HepG2 (cell line): ENCODE measurements around the gene NDRG2. TPM values are rescaled to one million over a fixed set of nuclear protein-coding genes. Genes with fewer than 3 reads are reported as not detected.

Experiments used
- CHD4 ChIP-seq: fragments of 200-600 bp; sonication (generic); IDR thresholded peaks from 2 replicates; pipeline ENCODE4 v1.7.0; 2017; ENCODE audit warnings: mild to moderate bottlenecking, low read length, borderline replicate concordance
- GABPA ChIP-seq, 2 experiments: IDR thresholded peaks; 2 replicates each; pipeline ENCODE4 v1.6.1; 2011 to 2016; ENCODE audit warnings: low read depth in 2 of 2, low read length in 1 of 2, missing biosample characterization in 1 of 2, missing genetic modification characterization in 1 of 2
- IKZF1 ChIP-seq: fragments of 450-650 bp; IDR thresholded peaks from 2 replicates; pipeline ENCODE4 v1.7.1; 2016
- KDM6A ChIP-seq: IDR thresholded peaks from 2 replicates; pipeline ENCODE4 v1.6.1; 2016; ENCODE audit warnings: low read depth
- MTERF4 ChIP-seq: sonication (generic); formaldehyde crosslinking; IDR thresholded peaks from 2 replicates; pipeline ENCODE4 v1.8.0; 2023; ENCODE audit warnings: mild to moderate bottlenecking, missing genetic modification reagents
- MTF1 ChIP-seq: sonication (generic); formaldehyde crosslinking; IDR thresholded peaks from 2 replicates; pipeline ENCODE4 v1.5.0; 2020; ENCODE audit warnings: missing genetic modification reagents
- RERE ChIP-seq: IDR thresholded peaks from 2 replicates; pipeline ENCODE4 v1.6.1; 2016; ENCODE audit warnings: low read depth, missing genetic modification reagents, missing compliant biosample characterization
- SIN3B ChIP-seq: fragments of 150-350 bp; IDR thresholded peaks from 2 replicates; pipeline ENCODE4 v1.6.1; 2014; ENCODE audit warnings: low read length
- SNAPC2 ChIP-seq: sonication (generic); formaldehyde crosslinking; IDR thresholded peaks from 2 replicates; pipeline ENCODE4 v1.8.1; 2022; ENCODE audit warnings: mild to moderate bottlenecking, missing genetic modification reagents
- SNRNP70 ChIP-seq: fragments of 200-400 bp; formaldehyde crosslinking; IDR thresholded peaks from 2 replicates; pipeline ENCODE4 v1.6.1; 2017; ENCODE audit warnings: mild to moderate bottlenecking, low read depth, low read length, moderate library complexity
- TBX3 ChIP-seq: fragments of 450-650 bp; IDR thresholded peaks from 2 replicates; pipeline ENCODE4 v1.6.1; 2017; ENCODE audit warnings: antibody characterized with exemption, mild to moderate bottlenecking, inconsistent platforms, borderline replicate concordance
- YEATS2 ChIP-seq: sonication (generic); formaldehyde crosslinking; IDR thresholded peaks from 2 replicates; pipeline ENCODE4 v1.4.0; 2020; ENCODE audit warnings: missing genetic modification reagents, borderline replicate concordance
- ZMAT3 ChIP-seq: sonication (generic); formaldehyde crosslinking; conservative IDR thresholded peaks from 2 replicates; pipeline ENCODE4 v1.7.0; 2021; ENCODE audit warnings: missing genetic modification reagents
- ZNF138 ChIP-seq: sonication (generic); formaldehyde crosslinking; IDR thresholded peaks from 2 replicates; pipeline ENCODE4 v1.5.0; 2020; ENCODE audit warnings: mild to moderate bottlenecking, low read depth, missing genetic modification reagents
- ZNF20 ChIP-seq: sonication (generic); formaldehyde crosslinking; IDR thresholded peaks from 2 replicates; pipeline ENCODE4 v1.4.0; 2020; ENCODE audit warnings: mild to moderate bottlenecking, moderate library complexity, missing genetic modification reagents
- ZNF224 ChIP-seq: sonication (generic); formaldehyde crosslinking; IDR thresholded peaks from 2 replicates; pipeline ENCODE4 v1.5.0; 2020; ENCODE audit warnings: mild to moderate bottlenecking, missing genetic modification reagents
- ZNF552 ChIP-seq: sonication (generic); formaldehyde crosslinking; IDR thresholded peaks from 2 replicates; pipeline ENCODE4 v1.9.0; 2022; ENCODE audit warnings: missing genetic modification reagents, mild to moderate bottlenecking, borderline replicate concordance
- ZNF580 ChIP-seq: IDR thresholded peaks from 2 replicates; pipeline ENCODE4 v1.6.1; 2016; ENCODE audit warnings: low read depth, borderline replicate concordance
- ZNF709 ChIP-seq: sonication (generic); formaldehyde crosslinking; IDR thresholded peaks from 2 replicates; pipeline ENCODE4 v1.5.0; 2020; ENCODE audit warnings: mild to moderate bottlenecking, missing genetic modification reagents
- ZNF781 ChIP-seq: sonication (generic); formaldehyde crosslinking; IDR thresholded peaks from 2 replicates; pipeline ENCODE4 v1.5.1; 2020; ENCODE audit warnings: borderline replicate concordance, mild to moderate bottlenecking, missing genetic modification reagents; ENCODE audit errors: not compliant biosample characterization
- ZSCAN22 ChIP-seq: sonication (generic); formaldehyde crosslinking; IDR thresholded peaks from 2 replicates; pipeline ENCODE4 v1.4.0; 2020; ENCODE audit warnings: mild to moderate bottlenecking, missing genetic modification reagents
- polyA plus RNA-seq, 8 experiments: library from polyadenylated mRNA; depleted of rRNA in 3 of 8; stranded (reverse) in 7 of 8; unstranded in 1 of 8; fragments of >200 nt; fragmentation: Illumina TruSeq in 4 of 8; extraction: Trizol in 4 of 8; gene quantifications; 2 replicates each; pipeline versions ENCODE4 v1.2.1 to v1.2.3, GENCODE V29; 2011 to 2016; ENCODE audit warnings: low read depth in 4 of 8, missing spikeins in 1 of 8, mixed read lengths in 1 of 8; ENCODE audit not compliant: insufficient read depth in 1 of 8
- total RNA-seq, 5 experiments: library from RNA; depleted of rRNA; stranded (reverse); fragments of >200 nt; fragmentation: Illumina TruSeq; extraction: Trizol; gene quantifications; 2 replicates each; pipeline ENCODE4 v1.2.3, GENCODE V29; 2016; ENCODE audit warnings: low read depth in 1 of 5
- TF ChIP-seq, protein P1 (sequence below): IDR thresholded peaks from 2 replicates; pipeline ENCODE4 v1.6.1; 2016; ENCODE audit warnings: mild to moderate bottlenecking, missing biosample characterization, missing genetic modification reagents
- TF ChIP-seq, protein P2 (sequence below): sonication (generic); formaldehyde crosslinking; IDR thresholded peaks from 2 replicates; pipeline ENCODE4 v1.5.0; 2020; ENCODE audit warnings: mild to moderate bottlenecking, low read depth, missing genetic modification reagents, borderline replicate concordance

Gene NDRG2
- total and polyA plus RNA-seq, 2 of the 13 experiments (the other 11 are each of a cell fraction or from before 2014, with no cell fraction given) = 27.2 to 189 TPM

DNA sequence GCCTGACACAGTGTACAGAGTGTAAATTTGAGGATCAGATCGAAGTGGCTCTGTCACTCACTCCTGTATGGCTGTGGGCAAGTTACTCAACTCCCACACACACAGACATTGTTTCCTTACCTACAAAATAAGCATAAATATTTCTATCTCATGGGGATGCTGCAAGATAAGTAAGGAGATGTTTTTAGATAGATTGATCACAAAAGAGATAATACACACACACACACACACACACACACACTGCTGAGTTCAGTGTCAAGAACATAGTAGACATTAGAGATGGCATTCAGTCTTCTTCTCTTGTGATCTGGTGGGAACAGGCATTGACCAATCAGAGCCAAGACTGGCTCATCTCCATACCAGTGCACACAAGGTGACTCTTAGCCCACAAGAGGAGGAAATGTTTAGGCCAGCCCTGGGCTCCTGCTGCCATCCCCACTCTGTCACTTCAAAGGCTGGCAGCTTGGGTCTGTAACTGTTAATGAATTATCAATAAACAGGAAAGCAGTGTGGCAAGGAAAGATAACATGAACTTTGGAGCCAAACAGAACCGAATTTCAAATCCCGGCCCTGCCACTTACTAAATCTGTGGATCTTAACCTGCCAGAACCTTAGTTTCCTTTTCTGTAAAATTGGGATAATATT is 29.4 kb upstream of the NDRG2 start (continued):
- TF ChIP-seq ZNF709 (CRISPR knock-in tag) (peak; percentile 89), GABPA (IDR thresholded peaks at IDR 0.05; ENCODE audit: low read depth, low read length) (no peak), GABPA (CRISPR knock-in tag; IDR thresholded peaks at IDR 0.05; ENCODE audit: low read depth) (peak; percentile 58), ZNF781 (CRISPR knock-in tag) (peak; percentile 86), IKZF1 (no peak), KDM6A (CRISPR knock-in tag) (peak; percentile 98), CHD4 (no peak; the same call in 1 of the 2 replicates), RERE (CRISPR knock-in tag) (peak; percentile 76), YEATS2 (CRISPR knock-in tag) (peak; percentile 40; the same call in 1 of the 2 replicates), ZNF580 (CRISPR knock-in tag) (peak; percentile 92; the same call in 1 of the 2 replicates), MTERF4 (peak; percentile 76; the same call in 1 of the 2 replicates), ZNF224 (CRISPR knock-in tag) (no peak), ZNF20 (CRISPR knock-in tag) (no peak), ZSCAN22 (no peak), ZNF138 (CRISPR knock-in tag) (no peak), SNAPC2 (CRISPR knock-in tag) (peak; percentile 70; the same call in 1 of the 2 replicates), ZMAT3 (CRISPR knock-in tag) (0 out of 2 replicates have a peak, but pooled peaks have one; percentile 87), ZNF552 (CRISPR knock-in tag) (peak; percentile 72; the same call in 1 of the 2 replicates), TBX3 (peak; percentile 98), SNRNP70 (no peak), MTF1 (CRISPR knock-in tag) (no peak), SIN3B (no peak)
- TF ChIP-seq, protein P1, sequence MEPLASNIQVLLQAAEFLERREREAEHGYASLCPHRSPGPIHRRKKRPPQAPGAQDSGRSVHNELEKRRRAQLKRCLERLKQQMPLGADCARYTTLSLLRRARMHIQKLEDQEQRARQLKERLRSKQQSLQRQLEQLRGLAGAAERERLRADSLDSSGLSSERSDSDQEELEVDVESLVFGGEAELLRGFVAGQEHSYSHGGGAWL (CRISPR knock-in tag) = 0 out of 2 replicates have a peak, but pooled peaks have one; percentile 38
- TF ChIP-seq, protein P2, sequence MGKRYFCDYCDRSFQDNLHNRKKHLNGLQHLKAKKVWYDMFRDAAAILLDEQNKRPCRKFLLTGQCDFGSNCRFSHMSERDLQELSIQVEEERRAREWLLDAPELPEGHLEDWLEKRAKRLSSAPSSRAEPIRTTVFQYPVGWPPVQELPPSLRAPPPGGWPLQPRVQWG = no peak
